Measurements from ENCODE around the gene CTSC.
A peak's percentile ranks its signal among the peaks of the same experiment; 100 is the strongest.

Gene CTSC

DNA sequence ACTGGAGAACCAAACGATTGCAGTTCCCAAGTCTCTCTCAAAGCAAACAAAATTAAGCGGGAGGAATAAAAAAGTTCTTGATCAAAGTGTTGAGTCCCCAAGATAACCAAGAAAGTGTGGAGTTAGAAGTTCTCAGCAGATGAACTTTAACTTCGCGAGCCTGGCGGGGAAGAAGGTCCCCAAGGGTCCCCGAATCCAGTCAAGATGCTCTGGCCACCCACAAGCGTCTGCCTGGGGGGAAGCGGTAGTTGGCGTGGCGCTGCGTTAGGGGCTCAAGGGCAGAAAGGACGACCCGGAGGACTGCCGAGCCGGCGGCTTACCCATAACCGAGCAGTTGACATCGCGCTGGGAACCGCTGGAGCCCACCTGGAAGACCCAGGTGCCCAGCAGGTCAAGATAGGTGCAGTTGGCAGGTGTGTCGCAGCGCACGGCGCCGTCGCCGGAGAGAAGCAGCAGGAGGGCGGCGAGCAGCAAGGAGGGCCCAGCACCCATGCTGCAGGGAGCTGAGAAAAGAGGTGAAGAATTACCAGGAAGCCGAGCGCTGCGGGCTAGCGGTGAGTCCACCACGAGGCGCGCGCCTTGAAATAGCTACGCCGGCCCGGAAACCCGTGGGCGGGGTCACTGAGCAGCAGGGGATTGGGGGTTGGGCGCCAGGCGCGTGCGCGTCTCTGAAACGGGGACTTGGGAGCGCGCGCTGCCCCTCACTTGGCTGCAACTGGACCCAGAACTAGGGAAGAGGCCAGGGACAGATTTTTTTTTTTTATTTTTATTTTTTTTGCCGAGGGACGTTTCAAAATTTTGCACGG lies at the start of gene CTSC:
Gene CTSC (minus strand): TSS at position 556 of the 806 bp plus-strand sequence. CDS start 64 bp downstream, at position 492.
- Histone ChIP-seq H3K9ac (ENCODE audit: low read depth, low read length) (peak within 1 kb of the TSS; percentile 95), H3K36me3 (ENCODE audit: control insufficient read depth, insufficient read depth, low read length) (peaks cover 35% of the 10 kb centered on the region), H3K4me3 (ENCODE audit: low read depth, low read length) (peak within 1 kb of the TSS; percentile 90), H3K27me3 (ENCODE audit: control insufficient read depth, insufficient read depth, low read length) (no peaks in the 10 kb centered on the region), H3K4me1 (ENCODE audit: control insufficient read depth, insufficient read depth, low read length) (peaks cover 33% of the 10 kb centered on the region), H3K27ac (ENCODE audit: low read depth, low read length) (peak within 1 kb of the TSS; percentile 87), H3K9me3 (ENCODE audit: control insufficient read depth, insufficient read depth, low read length) (no peaks in the 10 kb centered on the region)

DNA sequence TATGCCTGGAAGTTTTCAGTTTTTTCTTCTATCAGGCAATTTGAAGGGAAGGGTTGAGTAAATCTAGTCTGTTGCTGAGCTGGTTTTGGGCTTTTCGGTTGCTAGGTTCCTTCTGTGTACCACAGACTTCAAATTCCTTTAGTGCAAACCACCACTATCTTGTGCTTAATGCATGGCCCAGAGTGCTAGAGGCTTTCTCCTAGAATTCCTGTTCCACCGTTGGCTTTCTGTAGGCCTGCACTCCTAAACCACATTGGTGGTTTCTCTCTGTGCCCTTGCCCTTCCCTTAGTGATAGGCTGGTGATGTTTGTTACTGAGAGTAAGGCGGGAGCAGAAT lies 47.1 kb upstream of the CTSC start:
- Histone ChIP-seq H3K4me1 (ENCODE audit: control insufficient read depth, insufficient read depth, low read length) (0 out of 2 replicates have a peak, but pooled peaks cover 1% of the 10 kb centered on the region), H3K4me3 (ENCODE audit: low read depth, low read length) (no peak overlapping the region), H3K27ac (ENCODE audit: low read depth, low read length) (no peak overlapping the region), H3K9ac (ENCODE audit: low read depth, low read length) (no peak overlapping the region), H3K36me3 (ENCODE audit: control insufficient read depth, insufficient read depth, low read length) (no peaks in the 10 kb centered on the region), H3K27me3 (ENCODE audit: control insufficient read depth, insufficient read depth, low read length) (no peaks in the 10 kb centered on the region), H3K9me3 (ENCODE audit: control insufficient read depth, insufficient read depth, low read length) (no peaks in the 10 kb centered on the region)

DNA sequence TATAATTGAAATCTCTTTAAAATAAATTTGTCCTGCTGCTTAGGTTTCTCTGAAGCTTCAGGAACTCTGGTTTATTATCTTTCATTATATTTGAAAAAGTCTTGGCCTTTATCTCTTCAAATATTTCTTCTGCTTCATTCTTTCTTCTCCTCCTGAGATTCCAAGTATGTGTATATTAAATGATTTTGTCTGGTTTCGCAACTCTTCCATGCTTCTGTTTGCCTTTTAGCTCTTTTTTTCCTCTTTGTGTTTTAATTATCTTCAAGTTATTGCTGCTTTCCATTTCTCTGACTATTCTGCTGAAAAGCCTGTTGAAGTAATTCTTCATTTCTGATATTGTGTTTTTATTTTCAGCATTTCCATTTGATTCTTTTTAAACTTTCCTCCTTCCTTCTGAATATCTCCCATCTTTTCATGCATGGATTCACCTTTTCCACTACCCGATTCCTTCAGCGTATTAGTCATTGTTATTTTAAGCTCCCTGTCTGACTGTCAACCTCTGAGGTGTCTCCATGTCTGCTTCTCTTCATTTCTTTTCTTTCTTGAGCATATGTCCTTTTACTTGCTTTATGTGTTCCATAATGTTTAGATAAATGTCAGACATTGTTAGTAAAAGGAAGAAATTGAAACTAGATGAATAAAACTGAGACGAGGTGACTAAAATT lies 46.6 kb upstream of the CTSC start:
- H3K9ac ChIP-seq (ENCODE audit: low read depth, low read length) = no peak overlapping the region
- no peak overlapping the region for H3K27ac ChIP-seq (ENCODE audit: low read depth, low read length)
- no peak overlapping the region for H3K4me3 ChIP-seq (ENCODE audit: low read depth, low read length)
- H3K4me1 ChIP-seq (ENCODE audit: control insufficient read depth, insufficient read depth, low read length) = peaks cover 6% of the 10 kb centered on the region; the same call in 1 of the 2 replicates
- H3K9me3 ChIP-seq (ENCODE audit: control insufficient read depth, insufficient read depth, low read length) = no peaks in the 10 kb centered on the region
- no peaks in the 10 kb centered on the region for H3K36me3 ChIP-seq (ENCODE audit: control insufficient read depth, insufficient read depth, low read length)
- no peaks in the 10 kb centered on the region for H3K27me3 ChIP-seq (ENCODE audit: control insufficient read depth, insufficient read depth, low read length)

DNA sequence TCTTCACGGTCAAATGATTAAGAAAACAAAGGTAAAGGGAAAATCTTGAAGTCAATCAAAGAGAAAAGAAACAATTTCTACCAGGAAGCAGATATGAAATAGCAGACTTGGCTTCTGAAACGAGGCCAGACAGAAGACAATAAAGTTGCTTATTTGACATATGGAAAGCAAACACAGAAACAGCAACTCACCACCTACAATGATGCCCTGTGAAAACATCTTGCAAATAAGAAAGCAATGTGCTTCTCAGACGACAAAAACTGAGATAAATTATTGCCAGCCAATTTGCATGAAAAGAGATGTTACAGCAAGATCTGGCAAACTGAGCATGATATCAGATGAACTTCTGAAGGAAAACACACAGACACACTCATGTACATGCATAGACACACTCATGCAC lies 45.9 kb upstream of the CTSC start:
- Histone ChIP-seq H3K36me3 (ENCODE audit: control insufficient read depth, insufficient read depth, low read length) (no peaks in the 10 kb centered on the region), H3K4me1 (ENCODE audit: control insufficient read depth, insufficient read depth, low read length) (peaks cover 9% of the 10 kb centered on the region; the same call in 1 of the 2 replicates), H3K9ac (ENCODE audit: low read depth, low read length) (no peak overlapping the region), H3K9me3 (ENCODE audit: control insufficient read depth, insufficient read depth, low read length) (no peaks in the 10 kb centered on the region), H3K27me3 (ENCODE audit: control insufficient read depth, insufficient read depth, low read length) (no peaks in the 10 kb centered on the region), H3K27ac (ENCODE audit: low read depth, low read length) (no peak overlapping the region), H3K4me3 (ENCODE audit: low read depth, low read length) (no peak overlapping the region)

DNA sequence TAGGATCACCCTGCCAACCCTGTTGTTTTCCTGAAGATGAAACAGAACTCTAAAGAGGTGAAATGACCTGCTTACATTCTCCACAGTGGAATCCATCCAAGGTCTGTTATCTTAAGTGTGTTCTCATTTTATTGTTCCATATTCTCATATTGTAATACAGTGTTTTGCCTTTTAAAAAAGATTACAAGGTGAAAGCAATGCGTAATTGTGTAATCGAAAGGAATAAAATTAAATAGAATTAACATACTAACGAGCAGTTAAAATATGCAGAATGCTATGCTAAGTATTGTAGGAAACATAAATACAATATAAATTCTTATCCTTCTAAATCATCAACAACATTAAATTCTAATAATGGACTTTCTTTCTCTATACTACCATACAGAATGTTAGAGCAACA lies 41.6 kb upstream of the CTSC start:
- no peak overlapping the region for H3K27ac ChIP-seq (ENCODE audit: low read depth, low read length)
- no peaks in the 10 kb centered on the region for H3K9me3 ChIP-seq (ENCODE audit: control insufficient read depth, insufficient read depth, low read length)
- no peaks in the 10 kb centered on the region for H3K27me3 ChIP-seq (ENCODE audit: control insufficient read depth, insufficient read depth, low read length)
- H3K36me3 ChIP-seq (ENCODE audit: control insufficient read depth, insufficient read depth, low read length) = no peaks in the 10 kb centered on the region
- H3K4me3 ChIP-seq (ENCODE audit: low read depth, low read length) = no peak overlapping the region
- H3K4me1 ChIP-seq (ENCODE audit: control insufficient read depth, insufficient read depth, low read length) = peaks cover 27% of the 10 kb centered on the region
- no peak overlapping the region for H3K9ac ChIP-seq (ENCODE audit: low read depth, low read length)

DNA sequence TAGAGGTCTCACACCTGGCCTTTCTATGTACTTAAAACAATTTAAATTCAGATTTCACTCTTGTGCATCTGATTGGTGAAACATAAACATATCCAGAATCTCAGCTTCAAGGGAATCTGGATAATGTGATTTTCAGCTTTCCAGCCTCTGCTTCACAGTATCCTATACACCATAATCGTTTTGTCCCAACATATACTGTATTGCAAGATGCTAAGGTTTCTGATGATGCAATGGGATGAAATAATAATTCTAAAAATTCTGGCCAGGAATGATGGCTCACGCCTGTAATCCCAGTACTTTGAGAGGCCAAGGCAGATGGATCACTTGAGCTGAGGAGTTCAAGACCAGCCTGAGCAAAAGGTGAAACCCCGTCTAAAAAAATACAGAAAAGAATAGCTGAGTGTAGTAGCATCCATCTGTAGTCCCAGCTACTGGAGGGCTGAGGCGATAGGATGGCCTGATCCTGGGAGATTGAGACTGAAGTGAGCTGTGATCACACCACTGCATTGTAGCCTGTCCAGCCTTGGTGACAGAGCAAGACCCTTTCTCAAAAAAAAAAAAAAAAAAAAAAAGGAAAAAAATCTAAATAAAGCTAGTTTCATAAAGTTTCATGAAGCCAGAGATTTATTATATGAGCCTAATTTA lies 41.0 kb upstream of the CTSC start:
- Histone ChIP-seq H3K4me1 (ENCODE audit: control insufficient read depth, insufficient read depth, low read length) (peaks cover 27% of the 10 kb centered on the region), H3K36me3 (ENCODE audit: control insufficient read depth, insufficient read depth, low read length) (no peaks in the 10 kb centered on the region), H3K9ac (ENCODE audit: low read depth, low read length) (no peak overlapping the region), H3K9me3 (ENCODE audit: control insufficient read depth, insufficient read depth, low read length) (no peaks in the 10 kb centered on the region), H3K27me3 (ENCODE audit: control insufficient read depth, insufficient read depth, low read length) (no peaks in the 10 kb centered on the region), H3K4me3 (ENCODE audit: low read depth, low read length) (no peak overlapping the region), H3K27ac (ENCODE audit: low read depth, low read length) (no peak overlapping the region)

DNA sequence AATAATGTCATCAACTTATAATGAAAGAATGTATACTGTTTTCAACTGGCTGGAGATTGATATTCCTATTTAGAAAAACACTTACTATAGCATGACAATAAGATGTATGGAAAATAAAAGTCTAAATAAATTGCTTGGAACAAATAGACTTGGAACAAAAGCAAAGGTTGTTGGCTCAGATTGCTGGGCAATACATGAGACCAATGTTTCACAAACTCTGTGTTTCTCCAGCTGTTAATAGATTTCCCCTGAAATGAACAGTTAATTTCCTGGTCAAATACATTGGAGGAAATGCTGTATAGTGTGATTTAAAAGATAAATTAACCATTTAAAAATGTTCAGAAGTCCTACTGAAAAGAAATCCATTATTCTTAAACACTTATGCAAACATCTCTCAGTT lies 40.1 kb upstream of the CTSC start:
- no peak overlapping the region for H3K4me3 ChIP-seq (ENCODE audit: low read depth, low read length)
- H3K9ac ChIP-seq (ENCODE audit: low read depth, low read length) = no peak overlapping the region
- H3K4me1 ChIP-seq (ENCODE audit: control insufficient read depth, insufficient read depth, low read length) = peaks cover 27% of the 10 kb centered on the region
- H3K36me3 ChIP-seq (ENCODE audit: control insufficient read depth, insufficient read depth, low read length) = no peaks in the 10 kb centered on the region
- no peak overlapping the region for H3K27ac ChIP-seq (ENCODE audit: low read depth, low read length)
- no peaks in the 10 kb centered on the region for H3K27me3 ChIP-seq (ENCODE audit: control insufficient read depth, insufficient read depth, low read length)
- H3K9me3 ChIP-seq (ENCODE audit: control insufficient read depth, insufficient read depth, low read length) = no peaks in the 10 kb centered on the region

DNA sequence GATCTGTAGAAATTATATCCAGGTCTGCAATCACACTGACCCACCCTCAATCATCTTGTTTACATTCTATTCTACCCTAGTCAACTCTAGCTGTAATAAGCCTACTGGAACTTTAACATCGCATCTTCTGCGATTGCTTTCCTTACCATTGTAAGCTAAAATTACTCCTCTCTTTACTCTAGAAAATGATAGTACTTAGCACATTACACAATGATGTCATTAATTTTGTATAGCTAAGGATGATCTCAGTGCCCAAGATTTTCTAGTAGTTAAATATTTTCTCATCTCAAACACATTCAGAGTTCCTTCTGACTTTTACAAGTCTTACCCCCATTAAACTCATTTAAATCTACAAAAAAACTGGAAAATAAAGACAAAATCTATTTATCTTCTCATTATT lies 39.6 kb upstream of the CTSC start:
- Histone ChIP-seq H3K4me1 (ENCODE audit: control insufficient read depth, insufficient read depth, low read length) (peaks cover 27% of the 10 kb centered on the region), H3K27ac (ENCODE audit: low read depth, low read length) (no peak overlapping the region), H3K27me3 (ENCODE audit: control insufficient read depth, insufficient read depth, low read length) (no peaks in the 10 kb centered on the region), H3K9ac (ENCODE audit: low read depth, low read length) (no peak overlapping the region), H3K36me3 (ENCODE audit: control insufficient read depth, insufficient read depth, low read length) (no peaks in the 10 kb centered on the region), H3K4me3 (ENCODE audit: low read depth, low read length) (no peak overlapping the region), H3K9me3 (ENCODE audit: control insufficient read depth, insufficient read depth, low read length) (no peaks in the 10 kb centered on the region)

DNA sequence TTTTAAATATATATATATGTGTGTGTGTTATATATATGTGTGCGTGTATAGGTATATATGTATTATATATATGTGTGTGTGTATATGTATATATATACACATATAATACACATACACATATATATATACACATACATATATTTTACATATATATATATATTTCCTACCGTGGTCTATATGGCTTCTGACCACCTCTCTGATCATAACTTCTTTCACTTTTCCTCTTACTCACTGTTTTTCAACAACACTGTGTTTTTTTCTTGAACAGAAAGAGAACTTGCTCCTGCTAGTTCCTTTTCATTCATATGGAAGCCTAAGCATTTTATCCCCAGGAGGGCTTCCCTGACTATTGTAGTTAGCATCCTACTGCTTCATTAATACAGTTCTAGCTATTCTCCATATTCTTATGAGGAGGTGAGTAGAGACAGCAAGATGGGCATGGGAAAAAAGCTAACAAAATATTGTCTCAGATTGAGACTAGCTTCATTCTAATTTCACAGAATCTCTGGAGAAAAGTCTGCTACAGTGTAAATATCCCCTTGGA lies 38.5 kb upstream of the CTSC start:
- H3K9ac ChIP-seq (ENCODE audit: low read depth, low read length) = no peak overlapping the region
- no peak overlapping the region for H3K4me3 ChIP-seq (ENCODE audit: low read depth, low read length)
- peaks cover 27% of the 10 kb centered on the region for H3K4me1 ChIP-seq (ENCODE audit: control insufficient read depth, insufficient read depth, low read length)
- no peaks in the 10 kb centered on the region for H3K9me3 ChIP-seq (ENCODE audit: control insufficient read depth, insufficient read depth, low read length)
- H3K36me3 ChIP-seq (ENCODE audit: control insufficient read depth, insufficient read depth, low read length) = no peaks in the 10 kb centered on the region
- H3K27me3 ChIP-seq (ENCODE audit: control insufficient read depth, insufficient read depth, low read length) = no peaks in the 10 kb centered on the region
- no peak overlapping the region for H3K27ac ChIP-seq (ENCODE audit: low read depth, low read length)

DNA sequence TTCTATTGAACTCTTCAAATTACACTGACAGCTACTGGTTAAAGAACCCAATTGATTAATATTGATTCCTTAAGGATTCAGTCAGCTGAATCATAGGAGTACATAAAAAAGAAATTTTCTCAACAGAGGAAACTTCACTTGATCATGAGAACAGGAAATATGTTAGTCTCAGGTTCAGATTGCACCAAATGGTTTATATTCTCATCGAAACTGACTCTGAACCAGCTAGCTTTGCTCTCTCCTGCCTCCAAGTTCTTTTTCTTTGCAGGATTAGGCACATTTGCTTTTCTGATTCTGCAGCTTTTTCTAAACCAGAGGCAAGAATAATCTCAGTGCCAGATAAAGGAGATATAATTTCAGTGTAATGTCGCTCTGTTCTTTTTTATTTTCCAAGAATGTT lies 33.2 kb upstream of the CTSC start:
- peaks cover 9% of the 10 kb centered on the region for H3K4me1 ChIP-seq (ENCODE audit: control insufficient read depth, insufficient read depth, low read length)
- H3K4me3 ChIP-seq (ENCODE audit: low read depth, low read length) = no peak overlapping the region
- H3K36me3 ChIP-seq (ENCODE audit: control insufficient read depth, insufficient read depth, low read length) = no peaks in the 10 kb centered on the region
- no peak overlapping the region for H3K9ac ChIP-seq (ENCODE audit: low read depth, low read length)
- no peaks in the 10 kb centered on the region for H3K9me3 ChIP-seq (ENCODE audit: control insufficient read depth, insufficient read depth, low read length)
- no peaks in the 10 kb centered on the region for H3K27me3 ChIP-seq (ENCODE audit: control insufficient read depth, insufficient read depth, low read length)
- H3K27ac ChIP-seq (ENCODE audit: low read depth, low read length) = no peak overlapping the region

DNA sequence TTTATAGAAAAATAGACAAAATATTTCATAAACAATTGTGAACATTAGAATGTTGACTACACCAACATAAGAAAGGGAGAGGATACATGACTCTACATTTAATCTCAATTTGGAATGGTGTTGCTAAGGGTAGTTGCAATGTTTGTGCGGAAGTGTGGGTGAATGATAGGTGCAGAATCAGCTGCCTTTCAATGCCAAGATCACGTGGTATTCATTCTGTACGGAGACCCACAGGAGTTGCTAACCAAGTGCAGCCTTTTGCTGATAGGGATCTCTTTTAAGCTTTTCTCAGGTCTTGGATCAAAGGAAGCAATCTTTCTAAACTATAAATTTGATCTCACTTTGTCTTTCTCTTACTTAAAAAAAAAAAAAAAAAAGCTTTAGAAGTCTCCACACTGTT lies 29.8 kb upstream of the CTSC start:
- no peak overlapping the region for H3K27ac ChIP-seq (ENCODE audit: low read depth, low read length)
- H3K36me3 ChIP-seq (ENCODE audit: control insufficient read depth, insufficient read depth, low read length) = no peaks in the 10 kb centered on the region
- H3K9ac ChIP-seq (ENCODE audit: low read depth, low read length) = no peak overlapping the region
- no peaks in the 10 kb centered on the region for H3K27me3 ChIP-seq (ENCODE audit: control insufficient read depth, insufficient read depth, low read length)
- H3K9me3 ChIP-seq (ENCODE audit: control insufficient read depth, insufficient read depth, low read length) = no peaks in the 10 kb centered on the region
- no peaks in the 10 kb centered on the region for H3K4me1 ChIP-seq (ENCODE audit: control insufficient read depth, insufficient read depth, low read length)
- no peak overlapping the region for H3K4me3 ChIP-seq (ENCODE audit: low read depth, low read length)

All from HUES48 (cell line).